GM12878 (cell line): ENCODE measurements around the gene C9. TPM values are rescaled to one million over a fixed set of nuclear protein-coding genes. Genes with fewer than 3 reads are reported as not detected.

Experiments
- ATAC-seq: fragments of 200-7000 bp; cut with Tn5 transposase; 3 replicates; pipeline ENCODE4 v1.9.1; 2020; ENCODE audit warnings: mild to moderate bottlenecking, moderate library complexity
- BruUV-seq: library from RNA; stranded (reverse); fragments of 400-500 nt; replicated peaks from 2 replicates; lab custom pipeline; 2021; lab: Mats Ljungman, UMichigan
- CTCF ChIA-PET: fragments of 300-600 bp; sonication (Branson Sonifier 250); formaldehyde crosslinking; extraction: SDS; loops from one replicate; lab custom pipeline; 2021; ENCODE audit warnings: inconsistent platforms; lab: Yijun Ruan, JAX
- POLR2A ChIA-PET: fragments of 350-600 bp; formaldehyde crosslinking; extraction: SDS; loops from one replicate; lab custom pipeline; 2021; ENCODE audit warnings: inconsistent platforms; lab: Charles Lee
- RAD21 ChIA-PET: fragments of 300-600 bp; sonication (Branson Sonifier 250); formaldehyde crosslinking; loops from one replicate; lab custom pipeline; 2023; ENCODE audit warnings: antibody characterized with exemption; ENCODE audit not compliant: unreplicated experiment; lab: Charles Lee
- SMC1A ChIA-PET: fragments of 300-600 bp; sonication (Branson Sonifier 250); formaldehyde crosslinking; loops from one replicate; lab custom pipeline; 2023; ENCODE audit not compliant: unreplicated experiment, uncharacterized antibody; lab: Charles Lee
- DNase-seq: peaks from one replicate; pipeline ENCODE4 v3.0.0-alpha.2; 2011; ENCODE audit warnings: low read depth, low spot score
- FAIRE-seq: peaks from 3 replicates; lab custom pipeline; 2011; peaks lifted over from hg19 to GRCh38; lab: Jason Lieb, UNC
- H2AFZ ChIP-seq: 2 replicates; pipeline ENCODE4 v1.6.0; 2011; ENCODE audit warnings: low read depth, low read length, control low read depth; ENCODE audit not compliant: control insufficient read depth
- H3K27ac ChIP-seq: 2 replicates; pipeline ENCODE4 v1.5.1; 2011; ENCODE audit warnings: control low read depth; ENCODE audit not compliant: control insufficient read depth, insufficient read depth
- H3K27me3 ChIP-seq, 2 experiments: replicated peaks in 1 of 2; 2 replicates each; pipeline versions ENCODE4 v1.6.0 to v1.6.1; 2011; ENCODE audit warnings: low read length in 1 of 2; ENCODE audit not compliant: control insufficient read depth in 2 of 2, insufficient read depth in 2 of 2
- H3K36me3 ChIP-seq, 2 experiments: 2 replicates each; pipeline ENCODE4 v1.5.1; 2011; ENCODE audit warnings: low read length in 1 of 2; ENCODE audit not compliant: control insufficient read depth in 2 of 2, insufficient read depth in 2 of 2
- H3K4me1 ChIP-seq: 2 replicates; pipeline ENCODE4 v1.6.1; 2011; ENCODE audit warnings: mild to moderate bottlenecking, low read length, moderate library complexity, mixed read lengths; ENCODE audit not compliant: control insufficient read depth, insufficient read depth
- H3K4me2 ChIP-seq: 2 replicates; pipeline ENCODE4 v1.6.0; 2011; ENCODE audit warnings: control low read depth; ENCODE audit not compliant: control insufficient read depth, insufficient read depth
- H3K4me3 ChIP-seq: fragments of 200-600 bp; sonication (generic); 2 replicates; pipeline ENCODE4 v1.5.1; 2016
- H3K79me2 ChIP-seq: 2 replicates; pipeline ENCODE4 v1.6.0; 2011; ENCODE audit warnings: low read length; ENCODE audit not compliant: control insufficient read depth, insufficient read depth
- H3K9ac ChIP-seq: 2 replicates; pipeline ENCODE4 v1.8.0; 2011; ENCODE audit warnings: low read length, control low read depth, mixed read lengths; ENCODE audit not compliant: control insufficient read depth, insufficient read depth
- H3K9me3 ChIP-seq: replicated peaks from 3 replicates; pipeline ENCODE4 v1.5.1; 2011; ENCODE audit warnings: mild to moderate bottlenecking, low read length; ENCODE audit not compliant: control insufficient read depth, insufficient read depth
- H4K20me1 ChIP-seq: 2 replicates; pipeline ENCODE4 v1.6.0; 2011; ENCODE audit not compliant: control insufficient read depth, insufficient read depth
- ASH2L ChIP-seq: fragments of 300-600, 200-600 bp; sonication (generic); IDR thresholded peaks from 2 replicates; pipeline ENCODE4 v1.6.1; 2017; ENCODE audit warnings: low read depth, mild to moderate bottlenecking, borderline replicate concordance
- BCL11A ChIP-seq: IDR thresholded peaks from 2 replicates; pipeline ENCODE4 v1.6.1; 2011; ENCODE audit warnings: low read depth, low read length
- BRCA1 ChIP-seq: IDR thresholded peaks from 2 replicates; pipeline ENCODE4 v1.6.1; 2011; ENCODE audit warnings: low read depth, low read length, improper control_type of control experiment
- CHD1 ChIP-seq: IDR thresholded peaks from 2 replicates; pipeline ENCODE4 v1.6.1; 2012; ENCODE audit warnings: low read depth, low read length, improper control_type of control experiment
- GATAD2B ChIP-seq: fragments of 450-650 bp; conservative IDR thresholded peaks from 2 replicates; pipeline ENCODE4 v1.6.1; 2017; ENCODE audit warnings: low read depth, mild to moderate bottlenecking, moderate library complexity
- HDAC6 ChIP-seq: fragments of 200-600 bp; sonication (generic); IDR thresholded peaks from one replicate; pipeline ENCODE4 v1.8.0; 2017; ENCODE audit warnings: antibody characterized with exemption; ENCODE audit not compliant: unreplicated experiment
- MYB ChIP-seq: fragments of 150-350 bp; IDR thresholded peaks from 2 replicates; pipeline ENCODE4 v1.6.1; 2014; ENCODE audit warnings: mild to moderate bottlenecking, low read depth, low read length, borderline replicate concordance
- MYC ChIP-seq: IDR thresholded peaks from 2 replicates; pipeline ENCODE4 v1.6.1; 2011; ENCODE audit warnings: mild to moderate bottlenecking, low read length, moderate library complexity, inconsistent platforms; ENCODE audit not compliant: insufficient read depth, insufficient replicate concordance, insufficient read length, severe bottlenecking
- NFIC ChIP-seq: IDR thresholded peaks from 2 replicates; pipeline ENCODE4 v1.6.1; 2012; ENCODE audit warnings: low read depth, mild to moderate bottlenecking, inconsistent platforms, low read length, moderate library complexity
- NFYB ChIP-seq: IDR thresholded peaks from 2 replicates; pipeline ENCODE4 v1.6.1; 2011; ENCODE audit warnings: low read depth, mild to moderate bottlenecking, low read length, improper control_type of control experiment, moderate library complexity; ENCODE audit not compliant: insufficient read depth
- TARDBP ChIP-seq: IDR thresholded peaks from 2 replicates; pipeline ENCODE4 v1.6.1; 2016; ENCODE audit warnings: borderline replicate concordance
- WGBS: methylation state at CpG from one replicate; pipeline ENCODE4 v1.1.6; 2016; ENCODE audit warnings: low lambda C conversion rate; ENCODE audit not compliant: insufficient replicate concordance, insufficient coverage; ENCODE audit errors: missing lambda C conversion rate; 5-methylcytosine and 5-hydroxymethylcytosine counted together
- in situ Hi-C: fragments of 300-500 bp; cut with MboI; formaldehyde crosslinking; loops from 9 replicates; pipeline ENCODE4 v1.14.3; 2018; ENCODE audit warnings: mixed read lengths
- intact Hi-C: fragments of 100-400 bp; cut with micrococcal nuclease; formaldehyde crosslinking; loops from one replicate; pipeline ENCODE4 v1.14.2; 2022; ENCODE audit not compliant: unreplicated experiment
- polyA plus RNA-seq, 11 experiments: library from polyadenylated mRNA; depleted of rRNA in 4 of 11; unstranded in 6 of 11; stranded (reverse) in 5 of 11; fragments of >200 nt; fragmentation: Nextera tagmentation in 4 of 11; fragmentation: Illumina TruSeq in 1 of 11; extraction: Ambion mirVana in 4 of 11; extraction: Trizol in 1 of 11; gene quantifications; 1 replicate in 1 of 11; 2 replicates in 10 of 11; pipeline versions ENCODE4 v1.2.1 to v1.2.3, GENCODE V29; 2011 to 2016; ENCODE audit warnings: inconsistent platforms in 2 of 11, missing spikeins in 2 of 11, low read depth in 1 of 11
- total RNA-seq, 4 experiments: library from RNA; depleted of rRNA in 3 of 4; stranded (reverse); fragments of >200 nt in 3 of 4; fragmentation: Illumina TruSeq in 1 of 4; extraction: Trizol in 1 of 4; gene quantifications; 2 replicates each; pipeline versions ENCODE4 v1.2.1 to v1.2.3, GENCODE V29; 2013 to 2021
- TF ChIP-seq, protein P1 (sequence below): fragments of 450-650 bp; IDR thresholded peaks from 2 replicates; pipeline ENCODE4 v1.6.1; 2017; ENCODE audit warnings: mild to moderate bottlenecking, moderate library complexity
- TF ChIP-seq, protein P2 (sequence below): IDR thresholded peaks from 2 replicates; pipeline ENCODE4 v1.6.1; 2012; ENCODE audit warnings: low read depth, low read length, improper control_type of control experiment
- TF ChIP-seq, protein P3 (sequence below): fragments of 450-650 bp; IDR thresholded peaks from 2 replicates; pipeline ENCODE4 v1.6.1; 2016; ENCODE audit warnings: mild to moderate bottlenecking

The C9 gene
- total and polyA plus RNA-seq, 10 of the 15 experiments (the other 5 are each of a cell fraction or from before 2014, with no cell fraction given) = 0.54 TPM; not detected in 9

DNA sequence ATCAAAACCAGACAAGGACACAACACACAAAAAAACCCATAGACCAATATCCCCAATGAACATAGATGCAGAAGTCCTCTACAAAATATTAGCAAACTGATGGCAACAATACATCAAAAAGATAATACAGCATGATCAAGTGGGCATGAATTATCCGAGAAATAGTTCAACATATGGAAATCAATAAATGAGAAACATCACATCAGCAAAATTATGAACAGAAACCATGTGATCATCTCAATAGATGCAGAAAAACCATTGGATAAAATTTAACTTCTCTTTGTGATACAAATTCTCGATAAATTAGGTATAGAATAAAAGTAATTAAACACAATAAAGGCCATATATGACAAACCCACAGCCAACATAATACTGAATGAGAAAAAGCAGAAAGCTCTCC lies 69.6 kb downstream of the C9 start:
- Histone ChIP-seq H3K79me2 (no peaks in the 10 kb centered on the region), H2AFZ (no peak overlapping the region), H3K4me3 (no peak overlapping the region), H3K9me3 (no peaks in the 10 kb centered on the region), H3K27me3 (no peaks in the 10 kb centered on the region), H3K9ac (no peak overlapping the region), H3K4me2 (no peak overlapping the region), H3K27ac (no peak overlapping the region), H3K4me1 (no peaks in the 10 kb centered on the region), H3K36me3 (no peaks in the 10 kb centered on the region), H4K20me1 (no peaks in the 10 kb centered on the region)
- BruUV-seq = no TSS peak
- in situ Hi-C loops (no loop called here), intact Hi-C loops (no loop called here)
- RAD21 ChIA-PET = no interaction called here
- peak; percentile 13 for FAIRE-seq
- no peak for ATAC-seq
- POLR2A ChIA-PET = no interaction called here
- 0% methylated on average over 2 of the region's 2 CpGs for WGBS
- CTCF ChIA-PET = no interaction called here
- no peak for DNase-seq
- SMC1A ChIA-PET = interaction anchor here (1.5 kb wide), 1 partner anchor 10 kb away, joined by 4 read pairs; no protein-coding TSS in a partner anchor
- TF ChIP-seq, protein P1, sequence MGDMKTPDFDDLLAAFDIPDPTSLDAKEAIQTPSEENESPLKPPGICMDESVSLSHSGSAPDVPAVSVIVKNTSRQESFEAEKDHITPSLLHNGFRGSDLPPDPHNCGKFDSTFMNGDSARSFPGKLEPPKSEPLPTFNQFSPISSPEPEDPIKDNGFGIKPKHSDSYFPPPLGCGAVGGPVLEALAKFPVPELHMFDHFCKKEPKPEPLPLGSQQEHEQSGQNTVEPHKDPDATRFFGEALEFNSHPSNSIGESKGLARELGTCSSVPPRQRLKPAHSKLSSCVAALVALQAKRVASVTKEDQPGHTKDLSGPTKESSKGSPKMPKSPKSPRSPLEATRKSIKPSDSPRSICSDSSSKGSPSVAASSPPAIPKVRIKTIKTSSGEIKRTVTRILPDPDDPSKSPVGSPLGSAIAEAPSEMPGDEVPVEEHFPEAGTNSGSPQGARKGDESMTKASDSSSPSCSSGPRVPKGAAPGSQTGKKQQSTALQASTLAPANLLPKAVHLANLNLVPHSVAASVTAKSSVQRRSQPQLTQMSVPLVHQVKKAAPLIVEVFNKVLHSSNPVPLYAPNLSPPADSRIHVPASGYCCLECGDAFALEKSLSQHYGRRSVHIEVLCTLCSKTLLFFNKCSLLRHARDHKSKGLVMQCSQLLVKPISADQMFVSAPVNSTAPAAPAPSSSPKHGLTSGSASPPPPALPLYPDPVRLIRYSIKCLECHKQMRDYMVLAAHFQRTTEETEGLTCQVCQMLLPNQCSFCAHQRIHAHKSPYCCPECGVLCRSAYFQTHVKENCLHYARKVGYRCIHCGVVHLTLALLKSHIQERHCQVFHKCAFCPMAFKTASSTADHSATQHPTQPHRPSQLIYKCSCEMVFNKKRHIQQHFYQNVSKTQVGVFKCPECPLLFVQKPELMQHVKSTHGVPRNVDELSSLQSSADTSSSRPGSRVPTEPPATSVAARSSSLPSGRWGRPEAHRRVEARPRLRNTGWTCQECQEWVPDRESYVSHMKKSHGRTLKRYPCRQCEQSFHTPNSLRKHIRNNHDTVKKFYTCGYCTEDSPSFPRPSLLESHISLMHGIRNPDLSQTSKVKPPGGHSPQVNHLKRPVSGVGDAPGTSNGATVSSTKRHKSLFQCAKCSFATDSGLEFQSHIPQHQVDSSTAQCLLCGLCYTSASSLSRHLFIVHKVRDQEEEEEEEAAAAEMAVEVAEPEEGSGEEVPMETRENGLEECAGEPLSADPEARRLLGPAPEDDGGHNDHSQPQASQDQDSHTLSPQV = no peak
- TF ChIP-seq NFYB (no peak), MYB (no peak), BRCA1 (no peak), BCL11A (no peak), GATAD2B (no peak), ASH2L (no peak), TARDBP (no peak), NFIC (no peak), MYC (no peak), HDAC6 (no peak), CHD1 (no peak)
- TF ChIP-seq, protein P2, sequence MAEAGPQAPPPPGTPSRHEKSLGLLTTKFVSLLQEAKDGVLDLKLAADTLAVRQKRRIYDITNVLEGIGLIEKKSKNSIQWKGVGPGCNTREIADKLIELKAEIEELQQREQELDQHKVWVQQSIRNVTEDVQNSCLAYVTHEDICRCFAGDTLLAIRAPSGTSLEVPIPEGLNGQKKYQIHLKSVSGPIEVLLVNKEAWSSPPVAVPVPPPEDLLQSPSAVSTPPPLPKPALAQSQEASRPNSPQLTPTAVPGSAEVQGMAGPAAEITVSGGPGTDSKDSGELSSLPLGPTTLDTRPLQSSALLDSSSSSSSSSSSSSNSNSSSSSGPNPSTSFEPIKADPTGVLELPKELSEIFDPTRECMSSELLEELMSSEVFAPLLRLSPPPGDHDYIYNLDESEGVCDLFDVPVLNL = no peak
- TF ChIP-seq, protein P3, sequence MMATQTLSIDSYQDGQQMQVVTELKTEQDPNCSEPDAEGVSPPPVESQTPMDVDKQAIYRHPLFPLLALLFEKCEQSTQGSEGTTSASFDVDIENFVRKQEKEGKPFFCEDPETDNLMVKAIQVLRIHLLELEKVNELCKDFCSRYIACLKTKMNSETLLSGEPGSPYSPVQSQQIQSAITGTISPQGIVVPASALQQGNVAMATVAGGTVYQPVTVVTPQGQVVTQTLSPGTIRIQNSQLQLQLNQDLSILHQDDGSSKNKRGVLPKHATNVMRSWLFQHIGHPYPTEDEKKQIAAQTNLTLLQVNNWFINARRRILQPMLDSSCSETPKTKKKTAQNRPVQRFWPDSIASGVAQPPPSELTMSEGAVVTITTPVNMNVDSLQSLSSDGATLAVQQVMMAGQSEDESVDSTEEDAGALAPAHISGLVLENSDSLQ = no peak
